ENCODE measurements around the gene R3HDM2.

R3HDM2 gene

DNA sequence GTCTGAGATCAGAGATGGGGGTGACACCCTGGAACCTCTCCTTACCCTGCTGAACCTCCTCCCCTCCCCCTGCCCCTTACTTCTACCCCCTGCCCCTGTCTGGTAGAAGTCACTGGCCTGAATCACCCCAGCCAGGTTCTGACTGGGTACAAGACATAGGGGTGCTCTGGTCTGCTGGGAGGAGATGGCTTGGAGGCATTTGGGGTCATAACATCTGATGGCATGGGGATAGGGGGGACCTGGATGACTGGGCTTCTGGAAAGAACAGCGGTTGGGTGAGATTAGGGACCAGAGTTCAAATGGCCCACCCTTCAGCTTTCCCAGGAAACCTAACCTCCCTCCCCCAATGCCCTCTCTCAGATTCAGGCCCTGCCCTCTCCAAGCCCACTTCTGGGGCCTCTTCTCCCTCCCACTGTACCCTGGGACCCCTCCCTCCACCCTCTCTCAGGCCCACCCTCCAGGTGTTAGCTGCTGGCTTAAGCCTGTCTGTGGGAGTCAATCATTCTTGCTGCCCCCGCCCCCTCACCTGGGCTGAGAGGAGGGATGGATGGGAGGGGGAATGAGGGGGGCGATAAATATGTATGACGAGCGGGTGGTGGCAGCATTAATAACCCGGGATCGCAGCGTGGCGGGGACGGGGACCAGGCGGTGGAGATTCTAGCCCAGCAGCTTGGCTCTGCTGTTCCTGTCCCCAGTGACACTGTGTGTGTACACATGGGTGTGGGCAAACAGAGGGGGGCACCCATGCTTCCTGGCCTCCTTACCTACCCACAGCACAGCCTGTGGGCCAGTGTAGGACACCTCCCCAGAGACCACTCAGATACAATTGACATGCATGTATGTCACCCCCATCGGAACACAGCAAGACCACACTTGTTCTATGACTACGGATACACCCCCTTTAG lies 208.3 kb downstream of the R3HDM2 start:
- no peak for DNase-seq (ENCODE audit: low read depth)
- H3K4me3 ChIP-seq (ENCODE audit: low read depth, low read length) = no peak overlapping the region
- TF ChIP-seq MYC (IDR thresholded peaks at IDR 0.05; ENCODE audit: low read depth, low read length) (no peak), POLR2A (IDR thresholded peaks at IDR 0.05; ENCODE audit: extremely low read depth, insufficient read length) (no peak)
- TF ChIP-seq, protein P1, sequence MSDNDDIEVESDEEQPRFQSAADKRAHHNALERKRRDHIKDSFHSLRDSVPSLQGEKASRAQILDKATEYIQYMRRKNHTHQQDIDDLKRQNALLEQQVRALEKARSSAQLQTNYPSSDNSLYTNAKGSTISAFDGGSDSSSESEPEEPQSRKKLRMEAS (IDR thresholded peaks at IDR 0.05; ENCODE audit: low read depth, low read length) = no peak
- TF ChIP-seq, protein P2, sequence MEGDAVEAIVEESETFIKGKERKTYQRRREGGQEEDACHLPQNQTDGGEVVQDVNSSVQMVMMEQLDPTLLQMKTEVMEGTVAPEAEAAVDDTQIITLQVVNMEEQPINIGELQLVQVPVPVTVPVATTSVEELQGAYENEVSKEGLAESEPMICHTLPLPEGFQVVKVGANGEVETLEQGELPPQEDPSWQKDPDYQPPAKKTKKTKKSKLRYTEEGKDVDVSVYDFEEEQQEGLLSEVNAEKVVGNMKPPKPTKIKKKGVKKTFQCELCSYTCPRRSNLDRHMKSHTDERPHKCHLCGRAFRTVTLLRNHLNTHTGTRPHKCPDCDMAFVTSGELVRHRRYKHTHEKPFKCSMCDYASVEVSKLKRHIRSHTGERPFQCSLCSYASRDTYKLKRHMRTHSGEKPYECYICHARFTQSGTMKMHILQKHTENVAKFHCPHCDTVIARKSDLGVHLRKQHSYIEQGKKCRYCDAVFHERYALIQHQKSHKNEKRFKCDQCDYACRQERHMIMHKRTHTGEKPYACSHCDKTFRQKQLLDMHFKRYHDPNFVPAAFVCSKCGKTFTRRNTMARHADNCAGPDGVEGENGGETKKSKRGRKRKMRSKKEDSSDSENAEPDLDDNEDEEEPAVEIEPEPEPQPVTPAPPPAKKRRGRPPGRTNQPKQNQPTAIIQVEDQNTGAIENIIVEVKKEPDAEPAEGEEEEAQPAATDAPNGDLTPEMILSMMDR (IDR thresholded peaks at IDR 0.05; ENCODE audit: low read depth, low read length) = no peak

DNA sequence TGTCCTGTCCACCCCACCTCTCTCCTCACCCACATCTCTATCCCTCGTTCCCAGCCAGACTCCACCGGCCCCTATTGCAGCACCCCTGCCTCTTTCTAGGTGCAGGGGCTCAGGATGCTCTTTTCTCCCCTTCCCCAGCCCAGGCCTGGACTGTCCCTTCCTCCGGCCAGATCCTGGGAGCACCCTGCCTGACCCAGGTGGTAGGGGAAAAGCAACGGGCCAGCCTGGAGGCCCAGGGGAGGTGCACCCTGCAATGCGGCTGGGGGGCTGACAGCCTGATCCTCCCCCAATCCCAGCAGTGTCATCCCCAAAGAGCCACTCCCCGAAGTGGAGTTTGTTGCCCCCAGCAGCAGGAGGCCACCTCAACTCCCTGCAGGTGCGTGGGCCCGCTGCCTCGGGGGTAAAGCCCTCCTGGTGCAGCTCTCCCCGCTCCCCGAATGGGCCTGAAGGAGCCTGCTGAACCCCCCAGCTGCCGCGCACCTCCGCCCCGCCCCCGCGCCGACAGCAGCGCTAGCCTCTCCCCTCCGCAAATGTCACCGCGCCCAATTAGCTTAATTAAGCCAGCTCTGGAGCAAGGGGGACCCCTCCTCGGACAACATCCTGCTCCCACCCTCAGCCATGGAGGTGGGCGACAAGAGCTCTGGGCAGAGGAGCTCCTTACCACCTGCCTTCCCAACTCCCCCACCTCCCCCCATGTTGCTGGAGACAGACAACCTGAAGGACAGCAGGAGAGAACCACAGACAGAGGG lies 209.5 kb downstream of the R3HDM2 start:
- no peak for DNase-seq (ENCODE audit: low read depth)
- TF ChIP-seq, protein P2 (IDR thresholded peaks at IDR 0.05; ENCODE audit: low read depth, low read length) = no peak
- no peak for TF ChIP-seq POLR2A (IDR thresholded peaks at IDR 0.05; ENCODE audit: extremely low read depth, insufficient read length)
- TF ChIP-seq, protein P1 (IDR thresholded peaks at IDR 0.05; ENCODE audit: low read depth, low read length) = no peak
- TF ChIP-seq MYC (IDR thresholded peaks at IDR 0.05; ENCODE audit: low read depth, low read length) = no peak

DNA sequence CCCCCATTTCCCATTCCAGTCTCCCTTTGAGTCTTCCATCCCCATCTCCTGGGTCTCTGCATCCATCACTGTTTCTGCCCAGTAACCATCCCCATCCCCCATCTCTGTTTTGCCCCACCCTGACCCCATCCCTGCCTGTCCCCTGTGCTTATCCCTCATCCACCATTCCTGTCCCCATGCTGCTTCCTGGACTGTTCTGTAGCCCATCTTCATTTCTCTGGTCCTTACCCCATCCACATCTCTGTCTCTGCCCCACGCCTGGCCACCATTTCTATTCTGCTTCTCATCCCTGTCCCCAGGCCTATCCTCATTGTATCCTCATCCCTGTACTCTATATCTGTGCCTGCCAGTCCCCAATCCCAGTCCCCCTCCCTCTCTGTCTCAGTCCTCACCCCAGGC lies 210.1 kb downstream of the R3HDM2 start:
- TF ChIP-seq MYC (IDR thresholded peaks at IDR 0.05; ENCODE audit: low read depth, low read length) (no peak), POLR2A (IDR thresholded peaks at IDR 0.05; ENCODE audit: extremely low read depth, insufficient read length) (no peak)
- TF ChIP-seq, protein P2 (IDR thresholded peaks at IDR 0.05; ENCODE audit: low read depth, low read length) = no peak
- TF ChIP-seq, protein P1 (IDR thresholded peaks at IDR 0.05; ENCODE audit: low read depth, low read length) = no peak
- no peak for DNase-seq (ENCODE audit: low read depth)
- H3K4me3 ChIP-seq (ENCODE audit: low read depth, low read length) = no peak overlapping the region

More for the DNA sequence above, 209.5 kb downstream of the R3HDM2 start:
- H3K4me3 ChIP-seq (ENCODE audit: low read depth, low read length) = no peak overlapping the region

DNA sequence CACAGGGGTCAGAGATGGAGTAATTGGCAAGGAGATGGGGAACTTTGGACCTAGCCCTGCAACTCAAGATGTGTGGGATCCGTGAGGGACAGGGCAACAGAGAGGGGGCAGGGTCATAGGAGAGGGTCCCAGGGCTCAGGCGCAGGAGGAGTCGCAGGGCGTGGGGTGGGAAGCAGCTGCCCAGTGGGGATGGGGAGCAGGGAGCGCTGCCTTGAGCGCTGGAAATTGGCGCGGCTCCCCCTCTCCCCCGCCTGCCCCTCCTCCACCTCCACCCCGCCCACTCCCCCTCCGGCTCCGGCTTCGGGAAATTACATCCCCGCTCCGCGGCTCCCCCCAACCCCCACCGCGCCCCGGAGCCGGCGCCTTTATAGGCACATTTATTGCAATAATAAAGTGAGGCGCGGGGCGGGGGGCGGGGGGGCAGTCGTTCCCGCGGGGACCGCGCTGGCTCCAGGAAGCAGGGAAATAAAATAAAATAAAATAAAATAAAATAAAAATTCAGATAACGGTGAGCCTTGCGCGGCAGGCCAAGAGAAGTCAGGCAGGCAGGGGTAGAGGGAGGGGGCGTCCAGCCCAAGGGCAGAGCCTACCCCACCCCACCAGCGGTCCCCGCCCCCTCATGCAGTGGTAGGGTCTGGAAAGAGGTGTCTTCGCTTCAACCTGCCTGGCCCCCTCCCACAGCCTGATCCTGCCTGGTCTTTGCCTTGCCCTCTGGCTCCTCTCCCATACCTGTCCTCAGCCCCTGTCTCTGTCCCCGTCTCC lies 210.7 kb downstream of the R3HDM2 start:
- TF ChIP-seq, protein P2 (IDR thresholded peaks at IDR 0.05; ENCODE audit: low read depth, low read length) = no peak
- TF ChIP-seq, protein P1 (IDR thresholded peaks at IDR 0.05; ENCODE audit: low read depth, low read length) = no peak
- TF ChIP-seq POLR2A (IDR thresholded peaks at IDR 0.05; ENCODE audit: extremely low read depth, insufficient read length) = no peak
- TF ChIP-seq MYC (IDR thresholded peaks at IDR 0.05; ENCODE audit: low read depth, low read length) = no peak
- no peak for DNase-seq (ENCODE audit: low read depth)
- H3K4me3 ChIP-seq (ENCODE audit: low read depth, low read length) = no peak overlapping the region

DNA sequence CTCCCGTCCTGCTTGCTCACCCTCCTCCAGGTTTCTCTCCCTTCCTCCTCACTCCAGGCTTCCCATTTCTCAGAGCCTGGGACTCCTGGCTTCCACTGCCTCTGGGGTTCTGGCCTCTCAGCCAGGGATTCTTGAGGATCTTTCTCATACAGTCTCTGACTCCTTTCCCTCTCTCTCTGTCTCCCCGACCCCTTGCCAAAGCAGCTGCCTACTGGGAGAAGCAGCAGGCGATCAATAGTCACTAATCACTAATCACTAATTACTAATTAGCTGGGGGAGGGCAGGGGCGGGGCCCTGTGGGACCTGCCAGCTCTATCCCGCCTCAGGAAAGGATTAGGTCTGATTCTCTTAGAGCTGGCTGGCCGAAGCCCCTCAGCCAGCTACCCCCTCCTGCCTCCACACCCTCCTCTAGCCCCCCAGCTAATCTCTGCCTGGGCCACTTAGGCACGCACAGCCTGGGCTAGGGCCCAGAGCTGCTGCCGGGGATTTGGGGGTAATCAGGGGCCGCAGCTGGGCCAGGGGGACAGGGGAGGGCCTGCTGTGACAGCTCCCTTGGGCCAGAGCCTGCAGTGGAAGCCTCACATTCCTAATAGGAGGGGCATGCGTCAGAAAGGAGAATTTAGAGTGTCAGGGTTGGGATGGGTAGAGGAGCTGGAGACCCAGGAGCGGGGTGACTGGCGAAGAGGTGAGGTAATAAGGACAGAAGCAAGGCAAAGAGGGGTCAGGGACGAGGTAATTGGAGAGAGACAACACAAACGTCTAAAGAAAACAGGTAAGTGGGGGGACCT lies 211.4 kb downstream of the R3HDM2 start:
- no peak overlapping the region for H3K4me3 ChIP-seq (ENCODE audit: low read depth, low read length)
- TF ChIP-seq MYC (IDR thresholded peaks at IDR 0.05; ENCODE audit: low read depth, low read length) (no peak), POLR2A (IDR thresholded peaks at IDR 0.05; ENCODE audit: extremely low read depth, insufficient read length) (no peak)
- TF ChIP-seq, protein P1 (IDR thresholded peaks at IDR 0.05; ENCODE audit: low read depth, low read length) = no peak
- TF ChIP-seq, protein P2 (IDR thresholded peaks at IDR 0.05; ENCODE audit: low read depth, low read length) = no peak
- DNase-seq (ENCODE audit: low read depth) = no peak
